Activated CD8-positive, alpha-beta memory T cell treated with anti-CD3 and anti-CD28 coated beads, Interleukin-2, amount 10 ng/mL, durations not matched to agents 7 days and 5 days (primary cell): ENCODE data around the gene TWSG1. TPM values are rescaled to one million over a fixed set of nuclear protein-coding genes. Genes with fewer than 3 reads are reported as not detected.
"Not testable (repeated sequence)": the region's sequence is repeated elsewhere in the genome, so short reads cannot be mapped to it uniquely, and the experiment has no call there.

Source experiments
- ATAC-seq: fragments of 150-1000 bp; cut with Tn5 transposase; one replicate; pipeline ENCODE4 v1.10.0; 2021; ENCODE audit warnings: moderate library complexity
- CTCF ChIA-PET: fragments of 350-600 bp; sonication (Branson Sonifier 250); formaldehyde crosslinking; loops from one replicate; lab custom pipeline; 2021; ENCODE audit warnings: antibody characterized with exemption; lab: Charles Lee
- DNase-seq: peaks from one replicate; pipeline ENCODE4 v3.0.0-alpha.2; 2020
- H3K27ac Mint-ChIP-seq: one replicate; pipeline ENCODE4 v1.8.0; 2021; ENCODE audit warnings: mild to moderate bottlenecking, mixed read lengths
- H3K27me3 Mint-ChIP-seq: one replicate; pipeline ENCODE4 v1.8.0; 2021; ENCODE audit warnings: mixed read lengths
- H3K36me3 Mint-ChIP-seq: one replicate; pipeline ENCODE4 v1.8.0; 2021; ENCODE audit warnings: mild to moderate bottlenecking, mixed read lengths
- H3K4me1 Mint-ChIP-seq: one replicate; pipeline ENCODE4 v1.8.0; 2021; ENCODE audit warnings: mixed read lengths
- H3K4me3 Mint-ChIP-seq: one replicate; pipeline ENCODE4 v1.8.0; 2021; ENCODE audit warnings: mild to moderate bottlenecking, moderate library complexity, mixed read lengths
- H3K9me3 Mint-ChIP-seq: one replicate; pipeline ENCODE4 v1.8.0; 2022; ENCODE audit warnings: low read depth, mixed read lengths
- total RNA-seq, 2 experiments: library from RNA; stranded (reverse); gene quantifications; one replicate each; pipeline ENCODE4 v1.2.3, GENCODE V29; 2021

The TWSG1 gene
- total RNA-seq, 2 experiments from 2014 or later, result 11.2 TPM

GRCh38 chr18:9346775-9347174, 12.2 kb downstream of the TWSG1 start:
- DNase-seq (no peak), ATAC-seq (no peak)
- CTCF ChIA-PET, result no interaction called here
- H3K27ac Mint-ChIP-seq, result no peak overlapping the region
- no peak overlapping the region for H3K4me3 Mint-ChIP-seq
- H3K27me3 Mint-ChIP-seq, result no peaks in the 10 kb centered on the region
- peaks cover 33% of the 10 kb centered on the region for H3K36me3 Mint-ChIP-seq
- peaks cover 3% of the 10 kb centered on the region for H3K4me1 Mint-ChIP-seq
- H3K9me3 Mint-ChIP-seq, result no peaks in the 10 kb centered on the region

DNA sequence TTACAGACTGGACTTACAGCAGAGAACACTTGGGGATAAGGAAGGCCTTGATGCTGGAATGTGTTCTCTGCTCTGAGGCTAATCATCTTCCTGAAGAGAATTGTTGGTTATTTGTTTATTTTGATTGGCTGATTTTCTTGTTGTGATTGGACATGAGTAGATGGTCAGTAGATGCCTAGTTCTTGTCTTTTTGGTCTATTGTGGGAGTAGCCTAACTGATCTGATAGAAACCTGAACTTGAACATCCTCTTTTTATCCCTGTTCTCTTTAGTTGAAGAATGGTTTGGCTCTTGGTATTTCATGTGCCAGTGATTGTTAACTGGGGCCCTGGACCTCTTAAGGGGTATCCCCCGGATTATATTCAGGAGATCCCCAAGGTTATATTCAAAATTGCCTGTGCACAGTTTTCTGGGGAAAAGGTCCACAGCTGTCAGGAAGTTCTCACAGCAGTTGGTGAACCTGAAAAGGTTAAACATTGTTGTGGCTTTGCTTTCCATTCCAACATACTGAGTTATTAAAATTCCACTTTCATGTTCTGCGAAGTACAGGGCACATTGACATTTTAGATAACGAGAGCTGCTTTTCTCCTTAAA, 13.6 kb downstream of the TWSG1 start:
- Mint-ChIP-seq H3K36me3 (peaks cover 27% of the 10 kb centered on the region), H3K4me1 (peaks cover 3% of the 10 kb centered on the region), H3K4me3 (no peak overlapping the region), H3K9me3 (no peaks in the 10 kb centered on the region), H3K27ac (no peak overlapping the region), H3K27me3 (no peaks in the 10 kb centered on the region)
- ATAC-seq (no peak), DNase-seq (no peak)
- CTCF ChIA-PET, result no interaction called here

DNA sequence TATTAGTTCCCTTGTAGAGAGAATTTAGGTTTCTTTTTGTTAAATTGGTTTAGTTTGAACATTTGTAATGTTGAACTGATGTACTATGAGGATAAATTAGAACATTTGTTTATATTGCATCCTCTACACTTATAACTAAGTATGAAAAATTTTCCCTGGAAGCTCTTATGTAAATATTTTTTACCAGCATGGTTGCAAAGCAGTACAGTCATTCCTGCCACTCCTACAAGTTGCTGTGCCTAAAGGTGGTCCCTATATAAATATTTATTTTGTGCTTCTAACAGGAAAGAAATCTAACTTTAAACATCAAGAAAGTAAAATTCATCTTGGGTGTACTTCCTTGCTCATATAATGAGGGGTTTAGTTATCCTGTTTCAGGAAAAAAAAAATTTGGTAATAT, 14.2 kb downstream of the TWSG1 start:
- Mint-ChIP-seq H3K4me3 (no peak overlapping the region), H3K36me3 (peaks cover 22% of the 10 kb centered on the region), H3K9me3 (no peaks in the 10 kb centered on the region), H3K27me3 (no peaks in the 10 kb centered on the region), H3K27ac (no peak overlapping the region), H3K4me1 (peaks cover 3% of the 10 kb centered on the region)
- DNase-seq (no peak), ATAC-seq (no peak)
- CTCF ChIA-PET, result no interaction called here

DNA sequence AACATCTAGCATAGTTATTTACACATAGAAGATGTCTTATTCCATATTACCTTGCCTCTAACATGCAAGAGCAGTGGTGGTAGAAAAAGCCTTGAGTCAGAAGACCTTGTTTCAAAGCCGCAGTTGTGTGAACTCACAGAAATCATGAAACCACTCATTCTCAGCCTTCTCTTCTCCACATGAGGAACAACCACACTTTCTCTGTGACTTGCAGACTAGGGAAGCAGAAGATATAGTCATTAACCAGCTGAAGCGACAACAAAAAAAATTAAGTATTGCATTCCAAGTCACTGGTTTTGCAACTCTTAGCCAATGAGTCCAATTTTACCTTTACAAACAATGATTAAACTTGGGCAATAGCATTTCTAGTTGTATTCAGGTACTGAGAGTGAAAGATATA, 19.0 kb downstream of the TWSG1 start:
- Mint-ChIP-seq H3K4me3 (no peak overlapping the region), H3K27ac (no peak overlapping the region), H3K4me1 (peaks cover 3% of the 10 kb centered on the region), H3K27me3 (no peaks in the 10 kb centered on the region), H3K9me3 (no peaks in the 10 kb centered on the region), H3K36me3 (peaks cover 4% of the 10 kb centered on the region)
- DNase-seq, result no peak
- CTCF ChIA-PET, result no interaction called here
- ATAC-seq, result no peak

- no peaks in the 10 kb centered on the region for H3K27me3 Mint-ChIP-seq
- peaks cover 4% of the 10 kb centered on the region for H3K36me3 Mint-ChIP-seq
- no peak for ATAC-seq
- no peak overlapping the region for H3K27ac Mint-ChIP-seq
- no peak overlapping the region for H3K4me3 Mint-ChIP-seq
- H3K4me1 Mint-ChIP-seq, result peaks cover 3% of the 10 kb centered on the region
- DNase-seq, result no peak
- no peaks in the 10 kb centered on the region for H3K9me3 Mint-ChIP-seq
- CTCF ChIA-PET, result no interaction called here
These were observed 19.7 kb downstream of the TWSG1 start for GRCh38 chr18:9354256-9354655.

DNA sequence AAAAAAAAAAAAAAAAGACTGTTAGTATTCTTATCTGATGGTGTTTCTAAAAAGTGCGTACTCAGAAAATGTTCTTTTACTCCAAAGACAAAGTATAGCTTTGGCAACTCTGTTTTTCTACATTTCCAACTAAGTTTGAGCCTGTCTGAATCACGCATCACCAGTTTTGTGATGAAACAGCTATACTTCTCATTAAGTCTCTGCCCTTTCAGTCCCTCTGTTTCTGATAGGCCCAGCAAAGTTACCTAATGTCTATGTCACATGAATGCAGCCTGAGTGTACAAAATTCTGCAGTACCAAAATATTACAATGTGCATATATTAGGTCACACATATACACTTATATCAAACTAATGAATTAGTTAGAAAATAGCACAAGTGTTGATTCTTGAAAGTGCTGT, 22.4 kb downstream of the TWSG1 start:
- DNase-seq (no peak), ATAC-seq (no peak)
- Mint-ChIP-seq H3K4me3 (no peak overlapping the region), H3K9me3 (no peaks in the 10 kb centered on the region), H3K27ac (no peak overlapping the region), H3K27me3 (no peaks in the 10 kb centered on the region), H3K4me1 (peaks cover 3% of the 10 kb centered on the region), H3K36me3 (peaks cover 4% of the 10 kb centered on the region)
- CTCF ChIA-PET, result interaction anchor here (0.7 to 1.0 kb wide), 2 partner anchors 15 to 321 kb away, joined by 3 read pairs; no protein-coding TSS in a partner anchor

DNA sequence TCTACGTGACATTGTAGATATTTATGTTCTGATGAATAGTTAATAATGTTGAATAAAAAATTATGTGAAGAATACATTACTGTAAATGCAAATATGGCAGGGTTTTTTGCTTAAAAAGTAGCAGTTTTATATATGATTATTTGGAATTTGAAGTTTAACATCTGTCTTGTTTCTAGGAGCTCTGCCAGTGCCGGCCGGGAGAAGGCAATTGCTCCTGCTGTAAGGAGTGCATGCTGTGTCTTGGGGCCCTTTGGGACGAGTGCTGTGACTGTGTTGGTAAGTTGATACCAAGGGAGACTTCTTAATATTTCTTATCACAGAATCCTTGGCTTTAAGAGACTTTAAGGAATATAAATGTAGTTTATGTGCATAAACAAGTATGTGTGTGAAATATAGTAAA, 25.2 kb downstream of the TWSG1 start:
- Mint-ChIP-seq H3K4me1 (no peaks in the 10 kb centered on the region), H3K4me3 (no peak overlapping the region), H3K27ac (no peak overlapping the region), H3K36me3 (peaks cover 5% of the 10 kb centered on the region), H3K27me3 (no peaks in the 10 kb centered on the region), H3K9me3 (no peaks in the 10 kb centered on the region)
- ATAC-seq, result no peak
- CTCF ChIA-PET, result no interaction called here
- DNase-seq, result no peak

DNA sequence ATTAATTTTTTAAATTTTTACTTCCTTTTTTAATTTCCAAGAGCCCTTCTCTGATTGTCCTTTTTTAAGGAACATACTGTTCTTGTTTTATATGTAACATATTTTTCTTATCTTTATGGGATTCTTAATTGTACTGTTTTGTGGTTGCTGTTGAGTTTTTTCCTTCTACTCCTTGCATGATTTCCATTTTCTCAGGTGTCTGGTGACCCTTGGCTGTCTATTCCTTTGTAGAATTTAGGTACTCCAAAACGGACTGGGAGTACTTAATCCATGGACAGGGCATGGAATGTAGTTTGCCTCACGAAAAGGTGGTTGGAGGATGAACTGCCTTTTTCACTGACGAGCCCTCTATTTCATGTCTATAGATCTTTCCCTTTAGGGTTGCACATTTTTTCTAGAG, 26.6 kb downstream of the TWSG1 start:
- no peak for ATAC-seq
- peaks cover 5% of the 10 kb centered on the region for H3K36me3 Mint-ChIP-seq
- H3K4me1 Mint-ChIP-seq, result no peaks in the 10 kb centered on the region
- DNase-seq, result no peak
- H3K4me3 Mint-ChIP-seq, result no peak overlapping the region
- no peak overlapping the region for H3K27ac Mint-ChIP-seq
- no peaks in the 10 kb centered on the region for H3K27me3 Mint-ChIP-seq
- CTCF ChIA-PET, result no interaction called here
- no peaks in the 10 kb centered on the region for H3K9me3 Mint-ChIP-seq

GRCh38 chr18:9362869-9363268, 28.3 kb downstream of the TWSG1 start:
- no peaks in the 10 kb centered on the region for H3K9me3 Mint-ChIP-seq
- CTCF ChIA-PET, result no interaction called here
- ATAC-seq, result no peak
- no peak overlapping the region for H3K27ac Mint-ChIP-seq
- peaks cover 10% of the 10 kb centered on the region for H3K36me3 Mint-ChIP-seq
- H3K4me3 Mint-ChIP-seq, result no peak overlapping the region
- DNase-seq, result no peak
- H3K4me1 Mint-ChIP-seq, result no peaks in the 10 kb centered on the region
- H3K27me3 Mint-ChIP-seq, result no peaks in the 10 kb centered on the region

- CTCF ChIA-PET, result no interaction called here
- Mint-ChIP-seq H3K9me3 (no peaks in the 10 kb centered on the region), H3K27me3 (no peaks in the 10 kb centered on the region), H3K4me3 (no peak overlapping the region), H3K27ac (no peak overlapping the region), H3K4me1 (no peaks in the 10 kb centered on the region), H3K36me3 (peaks cover 12% of the 10 kb centered on the region)
- DNase-seq (no peak), ATAC-seq (no peak)
These were observed 29.7 kb downstream of the TWSG1 start for GRCh38 chr18:9364242-9364641.

DNA sequence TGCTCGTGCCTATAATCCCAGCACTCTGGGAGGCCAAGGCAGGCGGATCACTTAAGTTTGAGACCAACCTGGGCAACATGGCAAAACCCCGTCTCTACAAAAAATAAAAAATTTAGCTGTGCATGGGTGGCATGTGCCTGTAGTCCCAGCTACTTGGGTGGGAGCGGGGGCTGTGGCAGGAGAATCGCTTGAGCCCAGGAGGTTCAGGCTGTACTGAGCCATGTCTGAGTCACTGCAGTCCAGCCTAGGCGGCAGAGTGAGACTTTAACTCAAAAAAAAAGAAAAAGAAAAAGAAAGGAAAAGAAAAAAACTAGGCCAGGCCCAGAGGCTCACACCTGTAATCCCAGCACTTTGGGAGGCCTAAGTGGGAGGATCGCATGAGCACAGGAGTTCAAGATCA, 30.8 kb downstream of the TWSG1 start:
- Mint-ChIP-seq H3K27ac (no peak overlapping the region), H3K36me3 (peaks cover 19% of the 10 kb centered on the region), H3K4me1 (no peaks in the 10 kb centered on the region)

DNA sequence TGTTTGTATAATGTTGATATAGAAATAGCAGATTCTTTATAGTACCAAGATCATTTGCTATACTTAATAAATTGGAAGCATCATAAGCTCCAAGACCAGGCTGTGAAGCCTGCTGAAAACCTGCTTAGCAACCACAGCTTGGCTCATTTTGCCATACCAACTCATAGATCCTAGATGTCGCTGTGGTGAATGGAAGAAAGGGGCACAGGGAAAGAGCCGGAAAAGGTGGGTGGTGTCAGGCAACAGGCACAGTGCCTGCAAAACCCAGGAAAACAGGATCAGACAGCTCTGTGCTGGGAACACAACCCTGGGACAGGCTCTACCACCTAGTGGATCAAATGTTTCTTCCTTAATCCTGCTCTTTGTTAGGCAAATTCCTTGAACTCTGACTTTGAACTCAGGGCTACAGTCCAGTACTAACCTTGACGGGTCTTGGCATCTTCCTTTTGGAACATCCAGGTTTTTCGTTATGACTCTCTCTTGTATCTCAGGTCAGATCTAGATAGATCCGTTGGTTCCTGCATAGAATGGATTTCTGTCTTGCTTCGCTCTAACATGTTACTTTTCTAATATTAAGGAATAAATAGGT, 31.6 kb downstream of the TWSG1 start:
- DNase-seq (no peak), ATAC-seq (no peak)
- Mint-ChIP-seq H3K4me1 (no peaks in the 10 kb centered on the region), H3K27me3 (no peaks in the 10 kb centered on the region), H3K27ac (no peak overlapping the region), H3K36me3 (peaks cover 18% of the 10 kb centered on the region), H3K9me3 (no peaks in the 10 kb centered on the region), H3K4me3 (no peak overlapping the region)
- CTCF ChIA-PET, result no interaction called here

More for the DNA sequence above, 30.8 kb downstream of the TWSG1 start:
- CTCF ChIA-PET, result no interaction called here
- Mint-ChIP-seq H3K9me3 (no peaks in the 10 kb centered on the region), H3K27me3 (no peaks in the 10 kb centered on the region), H3K4me3 (no peak overlapping the region)
- ATAC-seq (no peak), DNase-seq (no peak)

GRCh38 chr18:9373254-9373653, 38.7 kb downstream of the TWSG1 start:
- peaks cover 23% of the 10 kb centered on the region for H3K36me3 Mint-ChIP-seq
- H3K4me3 Mint-ChIP-seq, ATAC-seq, H3K27me3 Mint-ChIP-seq, H3K4me1 Mint-ChIP-seq, H3K27ac Mint-ChIP-seq, H3K9me3 Mint-ChIP-seq, DNase-seq: not testable (repeated sequence)
- CTCF ChIA-PET, result interaction anchor here (1.0 kb wide), 1 partner anchor 23 kb away, joined by 3 read pairs; no protein-coding TSS in a partner anchor

GRCh38 chr18:9379118-9379517, 44.5 kb downstream of the TWSG1 start:
- H3K36me3 Mint-ChIP-seq, result peaks cover 22% of the 10 kb centered on the region
- no peaks in the 10 kb centered on the region for H3K27me3 Mint-ChIP-seq
- CTCF ChIA-PET, result no interaction called here
- ATAC-seq (no peak), DNase-seq (no peak)
- H3K4me3 Mint-ChIP-seq, result no peak overlapping the region
- H3K4me1 Mint-ChIP-seq, result peaks cover 2% of the 10 kb centered on the region
- no peaks in the 10 kb centered on the region for H3K9me3 Mint-ChIP-seq
- H3K27ac Mint-ChIP-seq, result no peak overlapping the region
